Peyer's patch (tissue), 4 donors: Measurements from ENCODE around the gene FMNL2.

Experiments
- POLR2A ChIP-seq, 2 donors: fragments of 450-650 bp; IDR thresholded peaks; one replicate each; pipeline ENCODE4 v1.5.1; 2017; ENCODE audit warnings: antibody characterized with exemption in 2 of 2, mild to moderate bottlenecking in 2 of 2, moderate library complexity in 2 of 2
- TF ChIP-seq, protein P1 (sequence below), 6 experiments: fragments of 450-650 bp in 4 of 6; fragments of 200-600 bp in 2 of 6; sonication (generic) in 1 of 6; IDR thresholded peaks; one replicate each; pipeline ENCODE4 v1.5.1; 2017 to 2019; ENCODE audit warnings: antibody characterized with exemption in 6 of 6, mild to moderate bottlenecking in 3 of 6, moderate library complexity in 1 of 6

GRCh38 chr2:152420363-152420762 lies 85.4 kb downstream of the FMNL2 start:
- TF ChIP-seq, protein P1, sequence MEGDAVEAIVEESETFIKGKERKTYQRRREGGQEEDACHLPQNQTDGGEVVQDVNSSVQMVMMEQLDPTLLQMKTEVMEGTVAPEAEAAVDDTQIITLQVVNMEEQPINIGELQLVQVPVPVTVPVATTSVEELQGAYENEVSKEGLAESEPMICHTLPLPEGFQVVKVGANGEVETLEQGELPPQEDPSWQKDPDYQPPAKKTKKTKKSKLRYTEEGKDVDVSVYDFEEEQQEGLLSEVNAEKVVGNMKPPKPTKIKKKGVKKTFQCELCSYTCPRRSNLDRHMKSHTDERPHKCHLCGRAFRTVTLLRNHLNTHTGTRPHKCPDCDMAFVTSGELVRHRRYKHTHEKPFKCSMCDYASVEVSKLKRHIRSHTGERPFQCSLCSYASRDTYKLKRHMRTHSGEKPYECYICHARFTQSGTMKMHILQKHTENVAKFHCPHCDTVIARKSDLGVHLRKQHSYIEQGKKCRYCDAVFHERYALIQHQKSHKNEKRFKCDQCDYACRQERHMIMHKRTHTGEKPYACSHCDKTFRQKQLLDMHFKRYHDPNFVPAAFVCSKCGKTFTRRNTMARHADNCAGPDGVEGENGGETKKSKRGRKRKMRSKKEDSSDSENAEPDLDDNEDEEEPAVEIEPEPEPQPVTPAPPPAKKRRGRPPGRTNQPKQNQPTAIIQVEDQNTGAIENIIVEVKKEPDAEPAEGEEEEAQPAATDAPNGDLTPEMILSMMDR (IDR thresholded peaks at IDR 0.05): no peak
- no peak for TF ChIP-seq POLR2A (IDR thresholded peaks at IDR 0.05)
